Mucosa of descending colon (tissue), 3 donors: ENCODE results near the gene PCTP. TPM values are rescaled to one million over a fixed set of nuclear protein-coding genes. Genes with fewer than 3 reads are reported as not detected.

Experiments
- ATAC-seq: fragments of 200-7000 bp; cut with Tn5 transposase; one replicate; pipeline ENCODE4 v1.9.1; 2020; ENCODE audit warnings: mild to moderate bottlenecking, moderate library complexity
- DNase-seq, 3 donors: peaks; one replicate each; pipeline ENCODE4 v3.0.0-alpha.2; 2020
- H3K36me3 ChIP-seq: fragments of 200-600 bp; one replicate; pipeline ENCODE4 v1.8.0; 2021; ENCODE audit warnings: low read depth, mild to moderate bottlenecking
- H3K4me1 ChIP-seq: fragments of 200-600 bp; one replicate; pipeline ENCODE4 v1.8.0; 2021; ENCODE audit warnings: low read depth, mild to moderate bottlenecking
- H3K4me3 ChIP-seq: fragments of 200-600 bp; one replicate; pipeline ENCODE4 v1.8.0; 2021; ENCODE audit warnings: mild to moderate bottlenecking
- H3K9me3 ChIP-seq: fragments of 200-600 bp; one replicate; pipeline ENCODE4 v1.8.0; 2021; ENCODE audit warnings: mild to moderate bottlenecking
- CTCF ChIP-seq: fragments of 200-600 bp; IDR thresholded peaks from one replicate; pipeline ENCODE4 v1.8.0; 2022; ENCODE audit warnings: antibody characterized with exemption, mild to moderate bottlenecking
- intact Hi-C, 2 donors: fragments of 100-400 bp; cut with DNase I in 1 of 2; cut with micrococcal nuclease in 1 of 2; formaldehyde crosslinking; loops; one replicate each; pipeline versions ENCODE4 v1.11.0 to v1.11.1; 2022; cut with DNase I, micrococcal nuclease
- total RNA-seq, 3 donors: library from RNA; stranded (reverse); fragmentation: NEBNext Ultra II Directional in 2 of 3; extraction: Animal tissue kit (Norgen Biotek cat#: 25700) in 2 of 3; gene quantifications; one replicate each; pipeline versions ENCODE4 v1.2.1 to v1.2.4, GENCODE V29; 2021 to 2023
- donor health status: DM: no; HTN: no; CAD: no; lungs with moderate emphysema.
- donor health status: DM: no; HTN: no; CAD: no.
- donor health status: DM: no; HTN: yes; CAD: no.

PCTP gene
- total RNA-seq, 3 donors from 2014 or later = 25.8 to 41.2 (median 28.6) TPM

GRCh38 chr17:55773671-55774070 lies 22.8 kb downstream of the PCTP start:
- ATAC-seq (no peak), DNase-seq (no peak)
- intact Hi-C loops = loop anchor here (5.0 kb wide), 1 partner anchor 246 kb away; no protein-coding TSS in a partner anchor
- no peaks in the 10 kb centered on the region for H3K36me3 ChIP-seq
- H3K9me3 ChIP-seq = no peaks in the 10 kb centered on the region
- no peak for TF ChIP-seq CTCF
- H3K4me3 ChIP-seq = no peak overlapping the region
- H3K4me1 ChIP-seq = no peaks in the 10 kb centered on the region

- intact Hi-C loops = loop anchor here (5.0 kb wide), 1 partner anchor 248 kb away; no protein-coding TSS in a partner anchor
- Histone ChIP-seq H3K36me3 (no peaks in the 10 kb centered on the region), H3K4me1 (no peaks in the 10 kb centered on the region)
These were observed 24.0 kb downstream of the PCTP start for GRCh38 chr17:55774846-55775271.

DNA sequence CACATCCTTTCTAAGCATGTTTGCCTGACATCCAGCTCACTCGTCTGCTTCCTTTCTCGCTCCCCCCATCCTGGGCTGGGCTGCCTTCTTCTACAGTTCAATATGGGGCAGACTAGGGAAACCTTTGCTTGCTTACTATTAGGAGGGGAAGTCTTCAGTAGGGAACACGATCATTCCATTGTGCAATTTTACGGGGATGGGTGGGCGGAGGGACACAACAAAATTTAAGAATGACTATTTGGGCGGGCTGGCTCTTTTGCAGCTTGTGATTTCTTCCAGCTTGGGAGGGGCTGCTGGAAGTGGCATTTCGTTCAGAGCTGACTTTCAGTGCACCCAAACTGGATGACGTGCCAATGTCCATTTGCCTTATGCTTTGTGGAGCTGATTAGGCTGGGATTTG lies 25.4 kb downstream of the PCTP start:
- Histone ChIP-seq H3K4me1 (no peaks in the 10 kb centered on the region), H3K4me3 (no peak overlapping the region), H3K9me3 (no peaks in the 10 kb centered on the region), H3K36me3 (no peaks in the 10 kb centered on the region)
- no peak for TF ChIP-seq CTCF
- intact Hi-C loops = no loop called here
- no peak for DNase-seq
- ATAC-seq = no peak

More at GRCh38 chr17:55774846-55775271, 24.0 kb downstream of the PCTP start:
- Histone ChIP-seq H3K9me3 (no peaks in the 10 kb centered on the region), H3K4me3 (no peak overlapping the region)
- DNase-seq (no peak), ATAC-seq (no peak)
- TF ChIP-seq CTCF = no peak

DNA sequence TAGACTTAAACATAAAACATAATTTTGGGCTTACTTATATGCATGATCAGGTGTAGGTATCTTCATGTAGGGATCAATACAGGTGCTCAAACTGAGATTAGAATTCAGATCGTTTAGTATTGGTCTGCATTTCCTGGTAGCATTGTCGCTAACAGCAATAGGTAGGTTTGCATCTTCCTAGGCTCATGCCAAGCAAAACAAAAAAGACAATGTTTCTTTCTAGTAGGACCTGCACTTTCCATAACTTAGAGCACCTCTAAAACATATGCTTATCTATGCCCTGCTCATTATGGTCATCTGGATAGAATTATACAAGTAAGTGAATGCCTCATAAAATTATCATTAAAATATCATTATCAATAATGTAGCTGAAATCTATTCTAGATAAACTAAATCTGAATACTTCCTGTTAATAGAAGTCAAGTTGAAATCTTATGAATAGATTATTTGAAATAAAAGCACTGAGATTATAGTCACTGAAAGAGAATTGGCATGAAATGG lies 26.7 kb downstream of the PCTP start:
- intact Hi-C loops = no loop called here
- DNase-seq (no peak), ATAC-seq (no peak)
- H3K9me3 ChIP-seq = no peaks in the 10 kb centered on the region
- no peaks in the 10 kb centered on the region for H3K36me3 ChIP-seq
- H3K4me1 ChIP-seq = no peaks in the 10 kb centered on the region
- no peak for TF ChIP-seq CTCF
- H3K4me3 ChIP-seq = no peak overlapping the region

- intact Hi-C loops = no loop called here
These were observed 27.7 kb downstream of the PCTP start for GRCh38 chr17:55778389-55779118.

More at GRCh38 chr17:55778389-55779118, 27.7 kb downstream of the PCTP start:
- TF ChIP-seq CTCF = no peak
- ATAC-seq (no peak), DNase-seq (no peak)
- no peak overlapping the region for H3K4me3 ChIP-seq
- no peaks in the 10 kb centered on the region for H3K9me3 ChIP-seq
- no peaks in the 10 kb centered on the region for H3K36me3 ChIP-seq
- H3K4me1 ChIP-seq = no peaks in the 10 kb centered on the region
